Type B pancreatic cell (in vitro differentiated cells): Measurements from ENCODE around the gene ZNF92. TPM values are rescaled to one million over a fixed set of nuclear protein-coding genes. Genes with fewer than 3 reads are reported as not detected.
"Not testable (repeated sequence)": the region's sequence is repeated elsewhere in the genome, so short reads cannot be mapped to it uniquely, and the experiment has no call there.

Experiments
- DNase-seq: peaks from one replicate; pipeline ENCODE4 v3.0.0; 2021; ENCODE audit warnings: mixed read lengths; ENCODE audit not compliant: unreplicated experiment; ENCODE audit errors: extremely low spot score
- H3K27ac Mint-ChIP-seq: 2 replicates; pipeline ENCODE4 v1.8.0; 2021; ENCODE audit warnings: mild to moderate bottlenecking, mixed read lengths
- H3K27me3 Mint-ChIP-seq: 2 replicates; pipeline ENCODE4 v1.8.0; 2021; ENCODE audit warnings: mixed read lengths
- H3K36me3 Mint-ChIP-seq: 2 replicates; pipeline ENCODE4 v1.8.0; 2021; ENCODE audit warnings: mixed read lengths
- H3K4me1 Mint-ChIP-seq: one replicate; pipeline ENCODE4 v1.8.0; 2021; ENCODE audit warnings: mixed read lengths; ENCODE audit not compliant: unreplicated experiment
- H3K4me3 Mint-ChIP-seq: 2 replicates; pipeline ENCODE4 v1.8.0; 2021; ENCODE audit warnings: mild to moderate bottlenecking, mixed read lengths
- H3K9me3 Mint-ChIP-seq: 2 replicates; pipeline ENCODE4 v1.8.0; 2021; ENCODE audit warnings: mixed read lengths
- CTCF ChIP-seq: fragments of 200-600 bp; sonication (generic); conservative IDR thresholded peaks from 2 replicates; pipeline ENCODE4 v1.5.0; 2021; ENCODE audit warnings: antibody characterized with exemption, mild to moderate bottlenecking
- total RNA-seq: library from RNA; stranded (reverse); gene quantifications from 2 replicates; pipeline ENCODE4 v1.2.1, GENCODE V29; 2021; ENCODE audit warnings: low replicate concordance

The ZNF92 gene
- total RNA-seq, 1 donor from 2014 or later = 15.4 TPM

- Mint-ChIP-seq H3K4me1 (no peaks in the 10 kb centered on the region), H3K27ac (no peak overlapping the region), H3K9me3 (peaks cover 12% of the 10 kb centered on the region), H3K27me3 (no peaks in the 10 kb centered on the region), H3K4me3 (no peak overlapping the region), H3K36me3 (peaks cover 4% of the 10 kb centered on the region)
- no peak for DNase-seq
- TF ChIP-seq CTCF = no peak
Measured at GRCh38 chr7:65409363-65409762, 35.7 kb downstream of the ZNF92 start.

- no peak for DNase-seq
- Mint-ChIP-seq H3K4me1 (no peaks in the 10 kb centered on the region), H3K9me3 (no peaks in the 10 kb centered on the region), H3K4me3 (no peak overlapping the region), H3K36me3 (no peaks in the 10 kb centered on the region), H3K27ac (no peak overlapping the region), H3K27me3 (no peaks in the 10 kb centered on the region)
- TF ChIP-seq CTCF = no peak
Measured at GRCh38 chr7:65411249-65411648, 37.6 kb downstream of the ZNF92 start.

GRCh38 chr7:65422670-65423069 is 49.0 kb downstream of the ZNF92 start:
- no peak for TF ChIP-seq CTCF

GRCh38 chr7:65423286-65423685 is 49.6 kb downstream of the ZNF92 start:
- not testable (repeated sequence) for DNase-seq, H3K27ac Mint-ChIP-seq, H3K27me3 Mint-ChIP-seq, H3K4me1 Mint-ChIP-seq, H3K36me3 Mint-ChIP-seq, H3K4me3 Mint-ChIP-seq, H3K9me3 Mint-ChIP-seq

More at GRCh38 chr7:65422670-65423069, 49.0 kb downstream of the ZNF92 start:
- Mint-ChIP-seq H3K27me3 (no peaks in the 10 kb centered on the region), H3K4me3 (no peak overlapping the region), H3K27ac (no peak overlapping the region), H3K4me1 (no peaks in the 10 kb centered on the region), H3K36me3 (no peaks in the 10 kb centered on the region), H3K9me3 (peaks cover 3% of the 10 kb centered on the region)
- no peak for DNase-seq

GRCh38 chr7:65429642-65430343 is 56.1 kb downstream of the ZNF92 start:
- H3K4me3 Mint-ChIP-seq = no peak overlapping the region
- DNase-seq = no peak
- H3K27ac Mint-ChIP-seq = no peak overlapping the region
- no peak for TF ChIP-seq CTCF
- peaks cover 11% of the 10 kb centered on the region for H3K27me3 Mint-ChIP-seq
- H3K9me3 Mint-ChIP-seq = no peaks in the 10 kb centered on the region
- H3K4me1 Mint-ChIP-seq = no peaks in the 10 kb centered on the region
- H3K36me3 Mint-ChIP-seq = no peaks in the 10 kb centered on the region

GRCh38 chr7:65430344-65431186 is 56.9 kb downstream of the ZNF92 start:
- Mint-ChIP-seq H3K36me3 (no peaks in the 10 kb centered on the region), H3K4me3 (no peak overlapping the region), H3K9me3 (no peaks in the 10 kb centered on the region), H3K27me3 (peaks cover 12% of the 10 kb centered on the region), H3K4me1 (no peaks in the 10 kb centered on the region), H3K27ac (no peak overlapping the region)
- no peak for TF ChIP-seq CTCF
- no peak for DNase-seq
